GM19468 (cell line): ENCODE measurements around the gene RAI1.

Source experiments
- ATAC-seq: cut with Tn5 transposase; IDR thresholded peaks from one replicate; pipeline ENCODE4 v1.9.1; 2021; ENCODE audit warnings: mild to moderate bottlenecking, moderate library complexity, moderate number of reproducible peaks; ENCODE audit not compliant: unreplicated experiment; ENCODE audit errors: extremely low read depth

The RAI1 gene

DNA sequence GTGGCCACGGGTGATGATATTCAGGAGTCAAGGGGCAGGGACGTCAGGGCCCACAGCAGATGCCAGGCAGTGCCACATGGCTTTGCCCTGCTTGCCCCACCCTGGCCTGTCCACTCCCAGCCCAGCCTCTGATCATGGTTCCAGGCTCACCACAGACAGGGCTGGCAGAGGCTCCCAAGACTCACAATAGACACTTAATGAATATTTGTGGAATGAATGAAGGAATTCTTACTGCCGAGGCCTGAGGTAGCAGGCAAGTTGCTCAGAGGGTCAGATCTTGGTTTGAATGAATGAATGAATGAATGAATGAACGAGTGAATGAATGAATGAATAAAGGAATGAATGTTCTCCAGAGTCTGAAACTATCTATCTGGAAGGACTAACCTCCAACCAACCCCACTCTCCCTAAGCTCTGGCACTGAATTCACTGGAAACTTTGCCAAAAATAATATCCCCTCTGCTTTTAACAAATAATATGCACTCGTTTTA is 60.9 kb downstream of the RAI1 start:
- no peak for ATAC-seq

DNA sequence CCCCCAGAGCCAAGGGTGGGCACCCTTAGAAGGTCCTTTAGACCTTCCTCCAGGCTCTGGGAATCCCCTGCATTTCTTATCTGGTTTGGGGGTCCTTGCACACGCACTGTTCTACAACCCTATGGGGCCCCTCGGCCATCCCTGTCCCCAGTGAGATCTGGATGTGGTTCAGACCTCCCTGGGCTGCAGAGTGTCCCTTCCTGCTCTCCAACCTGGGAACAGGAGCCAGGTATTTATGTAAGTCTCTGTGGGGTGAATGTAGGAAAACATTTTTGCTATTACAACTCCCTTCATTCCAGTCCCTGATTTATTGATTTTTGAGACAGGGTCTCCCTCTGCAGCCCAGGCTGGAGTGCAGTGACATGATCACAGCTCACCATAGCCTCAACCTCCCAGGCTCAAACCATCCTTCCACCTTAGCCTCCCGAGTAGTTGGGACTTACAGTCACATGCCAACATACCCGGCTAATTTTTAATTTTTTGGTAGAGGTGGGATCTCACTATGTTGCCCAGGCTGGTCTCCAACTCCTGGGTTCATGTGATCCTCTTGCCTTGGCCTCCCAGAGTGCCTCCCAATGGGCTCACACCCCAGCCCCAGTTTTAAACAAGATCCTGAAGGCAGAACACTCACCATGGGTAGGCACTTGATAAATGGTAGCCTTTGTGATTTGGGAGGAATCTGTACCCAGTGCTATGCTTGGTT is 61.6 kb downstream of the RAI1 start:
- ATAC-seq: no peak

DNA sequence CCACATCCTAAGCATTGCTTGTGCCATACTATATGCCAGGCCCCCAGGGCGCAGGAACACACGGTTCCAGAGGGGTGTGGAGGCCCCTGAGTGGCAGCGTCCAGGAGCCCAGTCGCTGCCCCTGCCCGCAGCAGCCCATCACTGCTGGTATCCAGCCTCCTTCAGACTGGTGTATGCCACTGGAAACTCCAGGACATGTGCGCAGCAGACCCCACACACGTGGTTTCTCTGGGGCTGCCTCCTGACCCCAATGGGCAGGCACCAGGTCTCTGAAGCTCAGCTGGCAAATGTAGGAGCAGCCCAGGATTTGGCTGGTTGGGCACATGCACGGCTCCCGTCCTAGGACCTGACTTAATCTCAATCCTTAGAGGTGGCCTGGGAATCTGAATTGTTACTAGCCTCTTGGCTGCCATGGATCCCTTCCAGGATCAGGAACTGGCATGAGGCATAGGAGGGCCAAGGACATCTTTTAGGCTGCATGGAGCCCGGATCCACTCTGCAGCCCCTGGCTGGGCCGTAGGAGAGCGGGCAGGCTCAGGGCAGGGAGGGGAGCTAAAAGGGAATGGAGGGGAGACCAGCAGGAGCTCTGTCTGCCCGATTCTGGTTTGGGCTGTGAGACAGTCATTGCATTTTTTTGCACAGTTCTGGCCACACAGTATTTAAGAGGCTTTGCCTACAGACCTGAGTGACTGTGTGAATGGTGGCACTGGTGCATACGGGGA is 62.3 kb downstream of the RAI1 start:
- no peak for ATAC-seq

DNA sequence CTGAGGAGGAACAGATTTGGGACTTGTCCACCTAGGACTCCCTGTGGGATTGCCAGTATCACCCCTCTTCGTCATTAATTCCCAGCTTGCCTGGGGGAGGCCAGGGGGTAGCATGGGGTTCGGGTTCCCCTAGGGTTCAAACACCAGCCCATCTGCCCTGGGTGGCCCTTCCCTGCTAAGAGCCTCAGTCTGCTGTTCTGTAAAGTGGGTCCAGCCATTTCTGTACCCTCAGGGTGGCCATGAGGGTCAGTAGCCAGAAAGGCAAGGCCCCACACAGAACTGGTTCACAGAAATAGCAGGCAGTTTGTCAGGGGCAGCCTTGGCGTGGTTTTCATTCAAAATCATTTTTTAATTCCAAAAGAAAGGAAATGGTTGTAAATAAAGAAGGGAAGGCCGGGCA is 62.9 kb downstream of the RAI1 start:
- ATAC-seq: no peak

DNA sequence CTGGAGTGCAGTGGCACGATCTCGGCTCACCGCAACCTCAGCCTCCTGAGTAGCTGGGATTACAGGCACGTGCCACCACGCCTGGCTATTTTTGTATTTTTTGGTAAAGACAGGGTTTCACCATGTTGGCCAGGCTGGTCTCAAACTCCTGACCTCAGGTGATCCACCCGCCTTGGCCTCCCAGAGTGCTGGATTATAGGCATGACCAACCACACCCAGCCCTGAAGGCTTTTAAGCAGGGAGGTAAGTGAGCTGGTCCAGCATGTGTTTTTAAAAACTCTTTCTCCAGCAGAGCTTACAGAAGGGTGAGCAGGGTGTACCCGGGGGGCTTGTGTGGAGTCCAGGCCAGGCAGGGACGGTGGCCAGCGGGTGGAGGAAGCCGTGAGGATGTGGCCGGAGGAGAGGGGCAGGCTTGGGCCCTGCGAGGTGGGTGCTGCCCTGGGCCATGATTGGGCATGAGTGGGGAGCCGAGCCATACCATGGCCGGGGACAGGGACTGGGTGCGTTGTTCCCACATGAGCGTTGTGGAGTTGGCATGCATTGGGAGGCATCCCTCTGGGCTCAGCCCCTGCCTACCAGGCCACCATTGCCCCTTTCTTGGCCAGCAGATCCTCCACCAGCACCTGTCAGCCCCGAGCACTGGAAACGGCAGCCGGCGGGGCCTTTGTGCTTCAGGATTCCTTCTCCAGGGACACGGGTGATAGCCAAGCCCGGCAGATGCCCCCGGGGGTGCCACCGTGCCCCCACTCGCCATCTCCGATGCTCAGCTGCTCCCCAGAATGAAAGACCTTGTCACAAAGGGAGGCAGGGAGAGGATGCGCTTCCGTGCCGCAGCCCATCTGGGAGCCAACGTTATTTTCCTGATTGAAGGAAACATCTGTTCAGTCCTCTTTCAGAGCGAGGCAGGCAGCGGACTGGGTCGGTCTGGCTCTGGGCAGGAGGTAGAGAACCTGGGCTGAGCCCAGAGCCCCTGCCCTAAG is 64.5 kb downstream of the RAI1 start:
- ATAC-seq: no peak

DNA sequence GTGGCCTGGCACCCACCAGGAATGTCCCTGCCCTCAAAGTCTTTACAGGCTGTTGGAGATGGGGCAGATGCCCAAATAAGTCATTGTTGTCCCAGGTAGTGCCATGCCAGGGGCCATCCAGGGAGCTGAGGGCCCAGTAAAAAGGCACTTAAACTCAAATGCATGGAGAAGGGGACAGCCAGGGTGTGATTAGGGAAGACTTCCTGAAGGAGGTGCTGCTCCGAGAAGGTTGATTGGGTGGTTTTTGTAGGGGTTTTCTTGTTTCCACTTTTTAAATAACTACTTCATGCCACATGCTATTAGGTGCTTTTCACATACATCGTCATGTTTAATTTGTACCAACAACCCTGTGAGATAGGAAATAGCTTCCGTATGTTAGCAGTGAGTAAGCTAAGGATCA is 66.9 kb downstream of the RAI1 start:
- no peak for ATAC-seq

DNA sequence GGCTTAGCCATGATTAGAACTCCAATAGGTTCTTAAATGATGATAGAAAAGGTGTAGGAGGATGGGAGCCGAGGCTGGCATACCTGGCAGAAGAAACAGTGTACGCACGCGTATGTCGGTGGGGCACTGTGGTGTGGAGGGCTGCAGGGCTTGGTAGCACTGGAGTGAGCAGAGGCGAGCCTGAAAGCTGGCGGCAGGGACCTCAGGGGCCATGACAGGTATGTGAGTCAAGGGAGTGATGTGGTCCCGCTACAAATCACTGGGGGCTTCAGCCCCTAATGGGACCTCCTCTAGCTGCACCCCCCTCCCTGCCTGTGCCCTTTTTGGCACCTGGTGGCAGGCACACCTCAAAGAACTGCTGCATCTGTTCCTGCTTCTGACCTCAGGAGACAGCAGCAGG is 67.3 kb downstream of the RAI1 start:
- ATAC-seq: no peak

DNA sequence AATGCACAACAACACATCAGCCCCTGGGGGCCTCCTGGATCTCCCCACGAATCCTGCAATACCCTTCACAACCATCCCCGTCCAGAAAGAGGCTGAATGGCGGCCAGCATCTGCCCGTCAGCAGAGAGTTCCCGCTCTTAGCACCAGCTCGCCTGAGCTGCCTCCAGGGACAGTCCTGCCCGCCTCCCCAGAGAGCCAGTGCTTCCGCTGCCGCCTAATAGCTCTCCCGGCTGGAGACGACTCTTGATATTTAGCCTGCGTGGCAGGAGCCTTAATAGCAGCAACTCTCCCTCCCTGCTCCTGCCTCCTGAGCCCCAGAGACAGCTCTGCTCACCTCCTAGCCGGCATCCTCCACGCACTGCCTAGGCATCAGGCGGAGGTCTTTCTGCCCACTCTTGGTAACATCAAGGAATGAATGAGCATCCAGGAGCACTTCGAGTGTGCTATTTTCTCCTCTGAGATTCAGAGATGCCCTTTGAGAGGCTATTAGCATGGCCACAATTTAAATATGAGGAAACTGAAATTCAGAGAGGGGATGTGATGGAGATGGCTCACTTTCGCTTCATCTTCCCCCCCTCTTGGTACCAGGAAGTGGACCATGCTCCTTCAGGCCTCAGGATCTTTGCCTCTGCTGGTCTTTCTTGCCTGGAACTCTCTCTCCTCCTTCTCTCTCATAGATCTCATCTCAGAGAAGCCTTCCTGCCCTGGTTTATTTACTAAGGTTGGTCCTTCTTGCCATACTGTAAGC is 67.9 kb downstream of the RAI1 start:
- no peak for ATAC-seq

DNA sequence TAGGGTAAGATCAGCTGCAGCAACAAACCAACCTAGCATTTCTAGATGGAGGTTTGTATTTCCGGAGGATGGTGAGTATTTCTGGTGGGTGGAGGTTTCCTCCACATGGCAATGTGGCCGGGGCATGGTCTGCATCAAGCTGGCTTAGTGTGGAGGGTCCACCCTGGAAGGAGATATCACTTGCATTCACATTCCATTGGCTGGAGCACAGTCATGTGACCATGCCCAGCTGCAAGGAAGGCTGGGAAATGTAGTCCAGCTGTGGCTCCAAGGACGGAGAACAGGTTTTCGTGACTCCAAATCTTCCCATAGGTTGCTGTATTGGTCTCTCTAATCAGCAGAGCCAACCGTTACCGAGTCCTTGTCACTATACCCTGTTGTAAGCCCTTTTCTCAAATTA is 68.7 kb downstream of the RAI1 start:
- ATAC-seq: no peak

DNA sequence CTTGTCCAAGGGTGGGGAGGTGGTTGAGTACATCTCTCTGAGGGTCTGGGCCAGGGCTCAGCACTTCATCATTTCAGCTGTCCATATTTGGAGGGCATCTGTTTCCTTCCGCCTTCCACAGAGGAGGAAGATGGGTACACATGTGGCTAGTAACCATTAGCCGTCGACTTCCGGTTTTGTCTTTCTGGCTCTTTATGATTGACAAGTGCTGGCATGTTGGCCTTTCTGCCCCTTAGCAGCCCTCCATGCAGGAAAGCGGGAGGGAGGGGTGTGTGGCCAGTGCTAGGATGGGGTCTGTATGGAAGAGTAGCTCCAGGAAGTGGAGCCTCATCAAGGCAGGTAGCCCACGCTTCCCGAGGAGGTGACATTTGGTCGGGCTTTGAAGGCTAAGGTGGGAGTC is 69.6 kb downstream of the RAI1 start:
- no peak for ATAC-seq

DNA sequence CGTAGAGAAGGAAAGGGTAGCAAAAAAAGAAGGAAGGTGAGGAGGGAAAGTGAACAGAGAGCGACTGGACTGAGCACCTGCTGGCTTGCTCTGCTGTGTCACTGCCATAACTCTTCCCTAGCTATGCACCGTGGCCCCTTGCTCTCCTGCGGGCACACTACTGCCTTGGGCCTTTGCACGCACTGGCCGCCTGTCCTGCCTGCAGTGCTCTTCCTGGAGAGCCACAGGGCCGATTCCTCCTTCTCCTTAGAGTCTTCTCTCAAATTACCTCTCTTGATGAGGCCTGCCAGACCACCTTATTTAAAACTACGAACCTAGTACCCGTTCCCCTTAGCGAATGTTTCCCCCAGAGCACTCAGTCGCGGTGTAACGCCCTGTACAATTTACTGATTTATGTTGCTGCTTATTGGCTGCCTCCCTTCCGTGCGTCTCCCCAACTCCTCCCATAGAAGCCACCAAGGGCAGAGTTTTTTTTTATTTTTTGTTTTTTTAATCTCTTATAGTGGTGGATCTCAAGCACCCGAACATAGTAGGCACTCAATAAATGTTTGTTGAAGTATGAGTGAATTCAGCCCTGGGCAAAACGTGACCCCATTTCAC is 70.3 kb downstream of the RAI1 start:
- ATAC-seq: no peak

DNA sequence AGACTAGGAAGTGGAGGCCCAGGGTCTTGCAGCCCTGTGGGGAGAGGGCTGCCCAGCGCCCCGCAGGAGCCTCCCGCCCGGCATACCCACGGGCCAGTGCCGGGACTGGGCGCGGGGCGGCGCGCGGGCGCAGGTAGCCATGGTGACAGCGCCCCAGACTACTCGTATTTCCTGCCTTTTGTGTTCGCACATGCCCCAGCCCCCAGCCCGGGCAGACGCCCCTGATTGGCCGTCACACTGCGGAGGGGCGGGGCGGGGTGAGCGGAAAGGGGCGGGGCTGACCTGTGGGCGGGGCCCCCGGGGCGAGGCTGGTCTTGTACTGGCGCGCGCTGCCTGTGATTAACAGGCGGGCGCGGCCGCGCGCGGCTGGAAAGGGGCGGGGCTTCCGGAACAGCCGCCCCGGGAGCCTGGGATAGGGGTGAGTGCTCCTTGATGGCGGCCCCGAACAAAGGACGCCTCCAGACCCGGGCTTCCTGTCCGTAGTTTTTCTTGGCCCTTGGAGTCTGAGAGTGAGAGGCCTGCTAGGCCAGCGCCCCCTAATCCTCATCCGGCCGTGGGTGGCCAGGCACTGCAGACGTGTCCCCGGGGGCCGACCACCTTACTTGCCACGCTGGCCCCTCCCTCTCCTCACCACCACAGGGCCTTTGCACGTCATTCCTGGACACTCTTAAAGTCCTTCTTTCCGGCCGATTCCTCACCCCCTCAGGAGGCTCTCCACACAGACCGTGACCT is 71.0 kb downstream of the RAI1 start:
- peak; percentile 64 for ATAC-seq

DNA sequence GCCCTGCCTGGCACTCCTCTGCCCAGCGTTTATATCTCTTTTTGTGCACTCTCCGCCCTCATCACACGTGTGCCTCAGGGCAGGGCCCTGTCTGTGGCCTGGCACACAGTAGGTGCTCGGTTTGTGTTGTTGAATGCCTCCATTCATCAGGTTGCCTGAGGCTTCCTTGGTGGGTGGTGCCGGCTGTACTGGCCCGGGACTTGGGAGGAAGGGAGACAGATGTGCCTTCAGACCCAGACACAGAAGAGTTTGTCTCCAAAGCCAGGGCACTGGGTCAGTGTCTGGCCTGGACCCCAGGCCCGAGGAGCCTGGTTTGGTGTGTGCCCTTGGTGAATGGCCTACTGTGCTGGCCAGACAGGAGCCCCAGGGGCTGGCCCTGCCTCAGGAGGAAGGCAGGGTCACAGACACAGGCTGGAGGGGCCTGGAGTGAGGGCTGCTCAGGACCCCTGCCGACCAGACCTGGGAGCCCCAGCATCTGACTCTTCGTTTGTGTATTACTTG is 71.6 kb downstream of the RAI1 start:
- no peak for ATAC-seq

DNA sequence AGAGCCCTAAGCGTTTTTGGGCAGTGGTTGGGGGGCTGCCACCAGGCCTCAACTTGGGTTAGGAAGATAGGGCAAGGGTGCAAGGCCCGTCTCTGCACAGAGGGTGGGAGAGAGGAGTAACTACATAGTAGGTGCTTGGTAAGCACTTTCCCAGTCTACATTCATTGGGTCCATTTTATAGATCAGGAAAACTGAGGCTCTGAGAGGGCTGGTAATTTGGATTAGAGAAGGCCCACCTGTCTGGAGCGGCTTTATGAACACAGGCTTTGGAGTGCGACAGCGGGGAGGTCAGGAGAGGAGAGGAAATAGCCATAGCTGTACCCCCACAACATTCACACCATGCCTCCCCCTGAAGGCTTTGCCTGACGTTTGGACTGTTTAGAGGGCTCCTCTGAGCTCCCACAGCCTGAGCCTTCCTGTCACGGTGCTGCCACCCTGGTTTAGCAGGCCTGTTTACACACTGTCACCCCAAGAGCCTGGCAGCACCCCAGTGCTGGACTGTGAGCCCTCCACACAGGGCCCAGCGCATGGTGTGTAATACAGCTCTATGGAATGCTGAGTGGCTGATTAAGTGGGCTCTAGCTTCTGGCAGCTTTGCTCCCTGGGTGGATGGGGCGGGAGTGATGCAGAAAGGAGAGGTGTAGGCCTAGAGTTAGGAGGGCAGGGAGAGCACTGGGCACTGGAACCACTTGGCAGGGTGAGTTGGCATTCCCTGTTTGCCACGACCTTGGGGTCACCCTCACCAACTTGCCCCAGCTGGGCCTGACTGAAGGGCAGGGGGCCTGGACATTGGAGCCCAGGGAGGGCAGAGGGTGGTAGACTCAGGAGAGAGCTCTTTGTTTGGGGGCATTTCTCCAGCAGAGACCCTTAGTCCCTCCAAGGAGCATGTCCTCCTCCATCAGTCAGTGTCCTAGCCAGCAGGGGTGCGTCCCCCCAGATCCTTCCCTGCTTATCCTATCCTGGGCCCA is 73.7 kb downstream of the RAI1 start:
- no peak for ATAC-seq

DNA sequence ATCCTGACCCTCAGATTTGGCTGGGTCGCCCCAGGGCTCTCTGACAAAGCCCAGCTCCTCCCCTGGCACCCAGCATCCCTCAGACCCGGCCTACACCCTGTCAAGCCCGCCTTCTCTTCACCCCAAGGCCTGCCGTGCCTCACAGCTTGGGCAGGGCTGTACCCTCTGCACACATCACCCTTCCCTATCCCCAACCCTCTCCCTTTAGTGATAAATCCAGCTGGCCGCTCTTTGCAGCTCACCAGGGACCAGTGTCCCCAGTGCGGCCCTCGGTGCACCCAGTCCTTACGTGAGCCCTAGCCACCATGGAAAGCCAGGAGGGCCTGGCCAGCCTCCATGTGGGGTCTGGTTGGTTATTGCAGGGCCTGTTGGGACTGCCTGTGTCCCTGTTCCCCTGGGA is 74.5 kb downstream of the RAI1 start:
- no peak for ATAC-seq

DNA sequence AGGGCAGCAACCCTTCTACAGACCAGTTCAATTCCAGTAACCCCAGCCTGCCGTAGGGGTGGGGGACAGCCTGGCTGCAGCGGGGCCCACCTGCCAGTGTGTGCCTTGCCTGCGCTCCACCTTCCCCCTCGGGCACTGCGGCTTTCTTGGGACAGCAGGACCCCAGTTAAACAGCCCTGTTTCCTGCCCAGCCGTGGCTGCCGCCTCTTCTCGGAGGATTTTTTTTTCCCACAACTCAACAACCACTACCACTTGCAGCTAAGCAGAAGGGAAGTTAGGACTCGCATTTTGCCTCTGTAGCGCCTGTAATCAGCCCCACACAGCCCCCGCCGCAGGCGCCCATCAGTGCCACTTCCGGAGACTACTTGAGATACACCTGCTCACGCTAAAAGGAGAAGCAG is 76.1 kb downstream of the RAI1 start:
- no peak for ATAC-seq

DNA sequence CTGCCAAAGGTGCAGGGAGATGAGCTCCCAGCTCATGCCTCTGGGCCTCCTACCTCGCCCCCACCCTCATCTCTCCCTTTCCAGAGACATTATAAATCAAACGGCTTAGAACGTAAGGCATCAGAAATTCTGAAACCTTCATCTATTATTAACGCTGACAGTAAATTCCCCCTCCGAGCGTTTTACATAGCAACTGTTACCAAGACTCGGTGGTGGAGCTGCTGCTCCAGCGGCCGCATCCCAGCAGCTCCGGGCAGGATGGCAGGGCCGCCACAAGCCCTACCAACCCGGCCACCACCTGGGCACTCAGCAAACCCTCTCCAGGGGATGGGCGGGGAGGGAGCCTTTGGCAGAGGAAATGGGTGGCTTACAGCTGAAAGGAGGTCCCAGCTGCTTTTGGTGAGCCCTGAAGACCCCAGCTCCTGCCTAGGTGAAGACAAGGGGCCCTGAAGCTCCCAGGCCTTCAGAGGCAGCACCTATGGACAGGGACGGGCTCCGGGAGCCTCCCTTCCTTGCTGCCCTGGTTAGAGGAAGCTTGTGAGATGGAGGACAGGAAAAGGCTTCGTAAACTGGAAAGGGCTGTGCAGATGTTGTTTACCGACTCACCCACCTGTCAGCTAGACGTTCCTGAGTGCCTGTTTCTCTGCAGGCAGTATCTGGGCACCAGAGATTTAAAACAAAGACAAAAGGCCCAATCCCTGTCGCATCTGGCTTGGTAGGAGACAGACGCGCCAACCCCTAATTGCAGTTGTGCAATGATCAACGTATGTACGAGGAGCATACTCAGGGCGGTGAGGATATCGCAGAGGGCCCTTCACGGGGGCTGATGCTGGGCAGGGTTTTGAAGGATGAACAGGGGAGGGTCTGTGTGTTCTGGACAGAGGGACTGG is 76.9 kb downstream of the RAI1 start:
- no peak for ATAC-seq
